GM12872 (cell line): ENCODE data around the gene MYO7B.

ENCODE experiments used
- CTCF ChIP-seq: IDR thresholded peaks from 3 replicates; pipeline ENCODE4 v1.5.1; 2011; ENCODE audit warnings: low read depth, mild to moderate bottlenecking, low read length, moderate library complexity; ENCODE audit not compliant: insufficient read depth

Gene MYO7B

GRCh38 chr2:127573771-127574170, 38.3 kb downstream of the MYO7B start:
- no peak for TF ChIP-seq CTCF

GRCh38 chr2:127574656-127575055, 39.2 kb downstream of the MYO7B start:
- no peak for TF ChIP-seq CTCF

GRCh38 chr2:127575185-127575765, 39.8 kb downstream of the MYO7B start:
- TF ChIP-seq CTCF: no peak

GRCh38 chr2:127575941-127576432, 40.5 kb downstream of the MYO7B start:
- no peak for TF ChIP-seq CTCF

DNA sequence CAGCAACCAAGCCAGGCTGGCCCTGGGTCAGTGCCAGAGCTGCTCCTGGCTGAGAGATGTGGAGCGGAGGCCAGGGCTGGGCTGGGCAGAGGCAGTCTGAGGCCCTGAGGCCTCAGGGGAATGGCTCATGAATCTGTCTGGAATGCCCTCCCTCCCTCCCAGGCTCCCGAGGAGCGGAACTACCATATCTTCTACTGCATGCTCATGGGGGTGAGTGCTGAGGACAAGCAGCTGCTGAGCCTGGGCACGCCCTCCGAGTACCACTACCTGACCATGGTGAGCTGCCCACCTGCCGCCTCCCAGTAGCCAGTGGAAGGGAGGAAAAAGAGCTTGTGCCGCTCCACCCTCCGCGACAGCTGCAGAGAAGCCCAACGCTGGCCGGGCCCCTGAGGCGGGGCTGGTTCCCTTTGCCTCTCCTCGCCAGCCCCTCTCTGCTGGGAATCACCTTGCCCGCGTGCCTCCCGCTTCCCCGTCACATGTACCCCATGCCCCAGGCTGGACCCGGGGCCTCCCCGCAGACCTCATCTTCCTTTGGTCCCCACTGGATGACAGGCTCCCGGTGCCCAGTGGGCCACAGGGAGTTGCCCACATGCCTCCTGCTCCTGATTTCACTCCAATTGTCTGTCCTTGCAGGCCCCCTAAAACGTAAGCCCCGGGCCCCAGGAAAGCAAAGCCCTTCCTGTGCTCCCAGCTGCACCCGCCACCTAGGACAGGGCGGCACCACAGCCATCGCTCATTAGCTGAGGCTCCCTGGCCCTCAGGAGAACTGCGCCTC, 41.1 kb downstream of the MYO7B start:
- TF ChIP-seq CTCF: no peak

DNA sequence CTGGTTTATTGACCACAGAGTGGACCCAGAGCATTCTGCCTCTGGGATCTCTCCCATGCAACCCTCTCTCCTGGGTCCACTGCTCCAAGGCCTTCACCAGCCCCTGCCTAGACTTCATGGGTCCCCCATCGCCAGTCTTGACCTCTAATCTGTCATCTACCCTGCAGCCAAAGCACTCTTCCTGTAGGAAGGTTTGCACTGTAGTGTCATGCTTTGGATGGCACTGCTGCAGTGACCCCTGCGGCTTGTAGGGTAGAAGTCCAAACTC, 41.7 kb downstream of the MYO7B start:
- TF ChIP-seq CTCF: no peak

GRCh38 chr2:127577503-127577902, 42.0 kb downstream of the MYO7B start:
- no peak for TF ChIP-seq CTCF
